ENCODE results near the gene TSC2.
"Not testable (repeated sequence)": the region's sequence is repeated elsewhere in the genome, so short reads cannot be mapped to it uniquely, and the experiment has no call there.

The TSC2 gene

DNA sequence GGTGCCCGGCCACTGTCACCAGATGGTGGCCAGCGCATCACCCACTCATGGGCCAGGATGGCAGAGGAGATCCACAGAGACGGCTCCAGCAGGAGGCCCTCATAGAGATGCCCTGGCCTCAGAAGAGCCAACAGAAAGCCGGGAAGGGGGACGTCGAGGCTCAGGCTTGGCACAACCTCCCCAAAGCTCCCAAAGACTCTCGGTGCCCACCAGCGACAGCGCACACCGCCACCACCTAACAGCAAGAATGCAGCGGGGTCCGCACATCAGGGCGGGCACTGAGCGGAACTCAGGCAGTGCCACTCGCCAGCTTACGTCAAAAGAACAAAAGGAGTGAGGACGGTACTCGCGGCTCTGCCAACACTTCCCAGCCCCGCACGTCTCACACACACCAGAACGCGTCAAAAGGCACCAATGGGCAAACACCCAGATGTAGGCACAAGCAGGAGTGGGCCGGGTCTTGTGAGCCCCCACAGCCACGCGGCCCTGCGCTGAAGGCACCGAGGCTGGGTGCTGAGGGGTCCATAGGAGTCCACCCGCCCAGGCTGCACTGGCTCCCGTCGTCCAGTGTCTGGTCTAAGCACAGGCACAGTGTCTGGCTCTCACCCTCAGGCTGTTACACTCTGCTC, 79.3 kb downstream of the TSC2 start:
- peak in 1 of 3 donors; percentile 27 for DNase-seq
- not testable (repeated sequence) for H3K27me3 ChIP-seq (replicated peaks in 2 of 5; ENCODE audit: control insufficient read depth in 4 of 5, insufficient read depth in 5 of 5, low read length in 4 of 5); H3K9me3 ChIP-seq (ENCODE audit: control extremely low read depth in 1 of 5, control insufficient read depth in 4 of 5, insufficient read depth in 2 of 5, low read depth in 1 of 5, low read length in 4 of 5); H3K27ac ChIP-seq (ENCODE audit: insufficient read depth in 1 of 2, low read depth in 1 of 2, low read length in 2 of 2, poor library complexity in 1 of 2, severe bottlenecking in 2 of 2); H3K4me3 ChIP-seq (ENCODE audit: control insufficient read depth in 1 of 7, extremely low read depth in 1 of 7, insufficient read depth in 4 of 7, low read depth in 2 of 7, low read length in 6 of 7); H3K36me3 ChIP-seq (ENCODE audit: control insufficient read depth in 4 of 4, insufficient read depth in 4 of 4, low read length in 3 of 4)
- WGBS (ENCODE audit: insufficient coverage) = 92% methylated on average over 21 of the region's 31 CpGs
- ChIA-PET POLR2A (interaction anchor here (0.6 kb wide), 1 partner anchor 28 kb away, joined by 4 read pairs; no protein-coding TSS in a partner anchor), CTCF (interaction anchor here (1.3 kb wide), 1 partner anchor 13 kb away, joined by 4 read pairs; no protein-coding TSS in a partner anchor)
- peaks cover 0 to 50% (median 38%) of the 10 kb centered on the region in 4 experiments for H3K4me1 ChIP-seq (ENCODE audit: control extremely low read depth in 1 of 4, control insufficient read depth in 4 of 4, insufficient read depth in 4 of 4, low read length in 3 of 4)

DNA sequence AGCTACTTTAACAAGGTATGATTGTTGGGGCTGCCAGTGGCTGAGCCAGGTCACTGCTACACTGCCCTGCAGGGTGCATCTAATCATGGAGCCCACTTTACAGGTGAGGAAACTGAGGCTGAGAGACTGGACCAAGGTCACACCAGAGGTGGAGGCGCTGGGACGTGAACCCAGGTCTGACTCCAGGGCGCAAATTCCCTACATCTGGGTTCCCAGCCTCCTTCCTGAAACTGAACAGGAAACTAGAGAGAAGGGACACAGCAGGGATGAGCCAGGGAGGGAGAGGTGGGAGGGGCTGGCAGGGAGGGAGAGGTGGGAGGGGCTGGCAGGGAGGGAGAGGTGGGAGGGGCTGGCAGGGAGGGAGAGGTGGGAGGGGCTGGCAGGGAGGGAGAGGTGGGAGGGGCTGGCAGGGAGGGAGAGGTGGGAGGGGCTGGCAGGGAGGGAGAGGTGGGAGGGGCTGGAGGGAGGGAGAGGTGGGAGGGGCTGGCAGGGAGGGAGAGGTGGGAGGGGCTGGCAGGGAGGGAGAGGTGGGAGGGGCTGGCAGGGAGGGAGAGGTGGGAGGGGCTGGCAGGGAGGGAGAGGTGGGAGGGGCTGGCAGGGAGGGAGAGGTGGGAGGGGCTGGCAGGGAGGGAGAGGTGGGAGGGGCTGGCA, 80.0 kb downstream of the TSC2 start:
- H3K4me3 ChIP-seq (ENCODE audit: control insufficient read depth in 1 of 7, extremely low read depth in 1 of 7, insufficient read depth in 4 of 7, low read depth in 2 of 7, low read length in 6 of 7); H3K36me3 ChIP-seq (ENCODE audit: control insufficient read depth in 4 of 4, insufficient read depth in 4 of 4, low read length in 3 of 4); H3K27ac ChIP-seq (ENCODE audit: insufficient read depth in 1 of 2, low read depth in 1 of 2, low read length in 2 of 2, poor library complexity in 1 of 2, severe bottlenecking in 2 of 2); DNase-seq; H3K9me3 ChIP-seq (ENCODE audit: control extremely low read depth in 1 of 5, control insufficient read depth in 4 of 5, insufficient read depth in 2 of 5, low read depth in 1 of 5, low read length in 4 of 5); H3K27me3 ChIP-seq (replicated peaks in 2 of 5; ENCODE audit: control insufficient read depth in 4 of 5, insufficient read depth in 5 of 5, low read length in 4 of 5); POLR2A ChIA-PET; CTCF ChIA-PET: not testable (repeated sequence)
- no CpG with 5 or more reads among the region's 3 CpGs for WGBS (ENCODE audit: insufficient coverage)
- peaks cover 0 to 50% (median 38%) of the 10 kb centered on the region in 4 experiments for H3K4me1 ChIP-seq (ENCODE audit: control extremely low read depth in 1 of 4, control insufficient read depth in 4 of 4, insufficient read depth in 4 of 4, low read length in 3 of 4)

DNA sequence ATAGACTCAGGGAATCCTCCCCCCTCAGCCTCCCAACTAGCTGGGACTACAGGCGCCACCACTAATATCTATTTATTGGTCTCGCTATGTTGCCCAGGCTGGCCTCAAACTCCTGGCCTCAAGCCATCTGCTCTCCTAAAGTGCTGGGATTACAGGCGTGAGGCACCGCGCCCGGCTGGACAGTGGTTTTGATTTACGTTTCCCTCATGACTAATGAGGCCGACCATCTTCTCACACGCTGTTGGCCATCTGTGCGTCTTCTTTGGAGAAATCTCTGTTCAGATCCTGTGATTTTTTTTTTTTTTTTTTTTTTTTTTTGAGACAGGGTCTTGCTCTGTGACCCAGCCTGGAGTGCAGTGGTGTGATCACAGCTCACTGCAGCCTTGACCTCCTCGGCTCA, 81.5 kb downstream of the TSC2 start:
- H3K36me3 ChIP-seq (ENCODE audit: control insufficient read depth in 4 of 4, insufficient read depth in 4 of 4, low read length in 3 of 4); CTCF ChIA-PET; H3K9me3 ChIP-seq (ENCODE audit: control extremely low read depth in 1 of 5, control insufficient read depth in 4 of 5, insufficient read depth in 2 of 5, low read depth in 1 of 5, low read length in 4 of 5); H3K4me3 ChIP-seq (ENCODE audit: control insufficient read depth in 1 of 7, extremely low read depth in 1 of 7, insufficient read depth in 4 of 7, low read depth in 2 of 7, low read length in 6 of 7); H3K27me3 ChIP-seq (replicated peaks in 2 of 5; ENCODE audit: control insufficient read depth in 4 of 5, insufficient read depth in 5 of 5, low read length in 4 of 5); POLR2A ChIA-PET; H3K27ac ChIP-seq (ENCODE audit: insufficient read depth in 1 of 2, low read depth in 1 of 2, low read length in 2 of 2, poor library complexity in 1 of 2, severe bottlenecking in 2 of 2); DNase-seq: not testable (repeated sequence)
- H3K4me1 ChIP-seq (ENCODE audit: control extremely low read depth in 1 of 4, control insufficient read depth in 4 of 4, insufficient read depth in 4 of 4, low read length in 3 of 4) = peaks cover 0 to 41% (median 33%) of the 10 kb centered on the region in 4 experiments
- no CpG with 5 or more reads among the region's 11 CpGs for WGBS (ENCODE audit: insufficient coverage)

DNA sequence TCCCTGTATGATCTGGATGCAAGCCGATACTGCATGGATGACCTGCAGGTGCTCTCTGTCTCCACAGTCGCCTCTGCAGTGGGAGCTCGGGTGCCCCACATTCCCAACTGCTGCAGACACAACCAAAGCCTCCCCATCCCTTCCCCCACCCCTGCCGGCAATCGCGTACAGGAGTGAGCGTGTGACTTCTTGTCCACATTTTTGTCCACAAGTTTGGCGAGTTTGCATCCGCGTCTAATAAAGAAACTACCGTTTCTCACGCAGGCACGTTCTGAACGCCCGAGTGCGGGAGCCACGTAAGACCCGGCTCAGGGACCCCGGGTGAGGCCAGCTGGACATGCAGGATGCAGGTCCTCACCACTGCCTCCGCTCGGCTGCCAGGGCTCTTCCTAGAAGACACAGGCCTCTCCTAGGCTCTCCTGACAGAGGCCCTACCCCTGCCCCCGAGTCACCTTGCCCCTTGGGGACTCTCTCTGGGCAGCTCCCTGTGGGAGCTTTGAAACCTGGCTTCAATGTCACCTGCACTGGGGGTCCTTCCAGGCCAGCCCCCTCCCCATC, 82.2 kb downstream of the TSC2 start:
- POLR2A ChIA-PET, CTCF ChIA-PET: not testable (repeated sequence)

DNA sequence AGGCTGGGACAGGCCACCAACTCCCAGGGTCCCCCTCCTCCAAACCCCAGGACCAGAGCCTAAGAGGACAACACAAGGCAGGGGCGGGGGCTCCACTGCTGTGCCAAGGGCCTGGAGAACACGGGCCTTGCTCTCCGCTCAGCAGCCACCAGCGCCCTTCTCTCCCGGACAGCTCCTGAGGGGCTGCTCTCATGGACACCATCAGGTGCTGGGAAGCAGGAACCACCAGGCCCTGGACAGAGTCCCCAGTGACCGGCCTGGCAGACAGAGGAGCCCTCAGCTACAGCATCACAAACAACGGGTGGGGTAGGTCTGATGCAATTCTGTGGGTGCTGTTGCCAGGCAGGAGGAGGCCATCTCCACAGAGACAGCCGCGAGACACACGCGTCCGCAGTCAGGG, 86.0 kb downstream of the TSC2 start:
- DNase-seq; POLR2A ChIA-PET; H3K27ac ChIP-seq (ENCODE audit: insufficient read depth in 1 of 2, low read depth in 1 of 2, low read length in 2 of 2, poor library complexity in 1 of 2, severe bottlenecking in 2 of 2); H3K9me3 ChIP-seq (ENCODE audit: control extremely low read depth in 1 of 5, control insufficient read depth in 4 of 5, insufficient read depth in 2 of 5, low read depth in 1 of 5, low read length in 4 of 5); H3K27me3 ChIP-seq (replicated peaks in 2 of 5; ENCODE audit: control insufficient read depth in 4 of 5, insufficient read depth in 5 of 5, low read length in 4 of 5); CTCF ChIA-PET; H3K4me3 ChIP-seq (ENCODE audit: control insufficient read depth in 1 of 7, extremely low read depth in 1 of 7, insufficient read depth in 4 of 7, low read depth in 2 of 7, low read length in 6 of 7); H3K4me1 ChIP-seq (ENCODE audit: control extremely low read depth in 1 of 4, control insufficient read depth in 4 of 4, insufficient read depth in 4 of 4, low read length in 3 of 4); H3K36me3 ChIP-seq (ENCODE audit: control insufficient read depth in 4 of 4, insufficient read depth in 4 of 4, low read length in 3 of 4): not testable (repeated sequence)
- WGBS (ENCODE audit: insufficient coverage) = no CpG with 5 or more reads among the region's 12 CpGs

More for the DNA sequence above, 82.2 kb downstream of the TSC2 start:
- H3K27ac ChIP-seq (ENCODE audit: insufficient read depth in 1 of 2, low read depth in 1 of 2, low read length in 2 of 2, poor library complexity in 1 of 2, severe bottlenecking in 2 of 2); H3K36me3 ChIP-seq (ENCODE audit: control insufficient read depth in 4 of 4, insufficient read depth in 4 of 4, low read length in 3 of 4); H3K4me3 ChIP-seq (ENCODE audit: control insufficient read depth in 1 of 7, extremely low read depth in 1 of 7, insufficient read depth in 4 of 7, low read depth in 2 of 7, low read length in 6 of 7); H3K9me3 ChIP-seq (ENCODE audit: control extremely low read depth in 1 of 5, control insufficient read depth in 4 of 5, insufficient read depth in 2 of 5, low read depth in 1 of 5, low read length in 4 of 5); H3K27me3 ChIP-seq (replicated peaks in 2 of 5; ENCODE audit: control insufficient read depth in 4 of 5, insufficient read depth in 5 of 5, low read length in 4 of 5); DNase-seq: not testable (repeated sequence)
- peaks cover 0 to 33% (median 26%) of the 10 kb centered on the region in 4 experiments for H3K4me1 ChIP-seq (ENCODE audit: control extremely low read depth in 1 of 4, control insufficient read depth in 4 of 4, insufficient read depth in 4 of 4, low read length in 3 of 4)
- WGBS (ENCODE audit: insufficient coverage) = 94% methylated on average over 12 of the region's 22 CpGs

DNA sequence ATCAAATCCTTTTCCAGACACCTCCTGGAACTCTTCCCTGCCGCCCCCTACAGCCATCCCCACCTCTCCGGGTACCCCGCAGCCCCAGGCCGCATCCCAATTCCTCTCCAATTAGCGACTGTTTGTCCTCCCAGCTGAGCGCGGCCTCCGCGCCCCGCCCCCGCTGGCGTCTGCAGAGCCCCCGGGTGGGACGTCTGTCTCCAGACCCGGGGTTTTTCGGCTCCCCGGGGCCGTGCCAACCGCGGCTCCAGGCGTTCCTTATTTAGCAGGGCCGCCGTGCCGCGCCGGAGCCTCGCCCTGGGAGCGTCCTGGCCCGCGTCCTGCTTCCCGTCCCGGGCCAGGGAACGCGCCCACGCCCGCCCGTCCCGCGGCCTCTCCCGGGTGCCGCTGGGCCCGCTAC, 87.3 kb downstream of the TSC2 start:
- H3K4me1 ChIP-seq (ENCODE audit: control extremely low read depth in 1 of 4, control insufficient read depth in 4 of 4, insufficient read depth in 4 of 4, low read length in 3 of 4); H3K27ac ChIP-seq (ENCODE audit: insufficient read depth in 1 of 2, low read depth in 1 of 2, low read length in 2 of 2, poor library complexity in 1 of 2, severe bottlenecking in 2 of 2); H3K9me3 ChIP-seq (ENCODE audit: control extremely low read depth in 1 of 5, control insufficient read depth in 4 of 5, insufficient read depth in 2 of 5, low read depth in 1 of 5, low read length in 4 of 5); CTCF ChIA-PET; H3K36me3 ChIP-seq (ENCODE audit: control insufficient read depth in 4 of 4, insufficient read depth in 4 of 4, low read length in 3 of 4); POLR2A ChIA-PET; H3K27me3 ChIP-seq (replicated peaks in 2 of 5; ENCODE audit: control insufficient read depth in 4 of 5, insufficient read depth in 5 of 5, low read length in 4 of 5): not testable (repeated sequence)
- WGBS (ENCODE audit: insufficient coverage) = 2% methylated on average over 10 of the region's 42 CpGs
- peak overlapping the region in 6 of 7 experiments; percentile 23 to 68 (median 56) for H3K4me3 ChIP-seq (ENCODE audit: control insufficient read depth in 1 of 7, extremely low read depth in 1 of 7, insufficient read depth in 4 of 7, low read depth in 2 of 7, low read length in 6 of 7)
- DNase-seq = peak in 1 of 3 donors; percentile 41

DNA sequence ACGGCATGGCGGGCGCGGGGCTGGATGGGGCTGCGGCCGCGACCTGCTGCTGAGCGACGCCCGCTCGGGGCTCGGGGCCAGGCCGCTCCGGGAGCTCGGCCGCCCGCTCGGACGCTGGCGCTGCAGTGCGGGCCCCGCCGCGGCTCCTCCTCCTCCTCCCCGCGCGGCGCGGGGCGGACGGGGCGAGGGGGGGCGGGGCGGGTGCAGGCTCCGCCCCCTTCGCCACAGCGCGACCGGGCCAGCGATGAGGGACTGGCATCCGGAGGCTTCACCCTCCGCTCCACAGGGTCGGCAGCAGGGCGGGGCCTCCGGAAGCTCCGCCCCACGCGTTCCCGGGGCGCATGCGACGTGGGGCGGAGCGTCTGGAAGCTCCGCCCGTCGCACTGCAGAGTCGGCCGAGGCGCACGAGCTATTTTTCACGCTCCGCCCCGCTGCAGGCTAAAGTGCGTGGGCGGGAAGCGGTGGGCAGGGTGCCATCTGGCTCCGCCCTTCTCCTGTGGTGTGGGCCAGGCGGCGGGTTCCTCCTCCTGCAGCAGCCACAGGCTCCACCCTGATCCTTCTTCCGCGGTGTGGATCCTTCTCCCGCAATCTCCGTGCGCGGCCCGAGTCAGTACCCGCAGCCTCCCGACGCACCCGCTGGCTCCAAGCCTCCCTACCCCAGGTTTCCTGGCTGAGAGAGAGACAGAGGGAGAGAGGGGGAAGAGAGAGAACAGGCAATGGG, 88.1 kb downstream of the TSC2 start, which contains the start of gene PKD1:
PKD1 (minus strand) TSS at position 129 of the 721 bp plus-strand sequence. CDS start 209 bp downstream, outside the sequence.
- DNase-seq = peak; percentile 92 to 96 (median 94)
- H3K36me3 ChIP-seq (ENCODE audit: control insufficient read depth in 4 of 4, insufficient read depth in 4 of 4, low read length in 3 of 4); H3K4me1 ChIP-seq (ENCODE audit: control extremely low read depth in 1 of 4, control insufficient read depth in 4 of 4, insufficient read depth in 4 of 4, low read length in 3 of 4); H3K27ac ChIP-seq (ENCODE audit: insufficient read depth in 1 of 2, low read depth in 1 of 2, low read length in 2 of 2, poor library complexity in 1 of 2, severe bottlenecking in 2 of 2); H3K9me3 ChIP-seq (ENCODE audit: control extremely low read depth in 1 of 5, control insufficient read depth in 4 of 5, insufficient read depth in 2 of 5, low read depth in 1 of 5, low read length in 4 of 5); H3K27me3 ChIP-seq (replicated peaks in 2 of 5; ENCODE audit: control insufficient read depth in 4 of 5, insufficient read depth in 5 of 5, low read length in 4 of 5); POLR2A ChIA-PET: not testable (repeated sequence)
- CTCF ChIA-PET = interaction anchor here (1.1 kb wide), 1 partner anchor 131 kb away, joined by 3 read pairs; no protein-coding TSS in a partner anchor
- WGBS (ENCODE audit: insufficient coverage) = 0% methylated on average over 18 of the region's 81 CpGs
- peak within 1 kb of the TSS; percentile 14 to 73 (median 55) for H3K4me3 ChIP-seq (ENCODE audit: control insufficient read depth in 1 of 7, extremely low read depth in 1 of 7, insufficient read depth in 4 of 7, low read depth in 2 of 7, low read length in 6 of 7)
